Measurements from ENCODE around the gene CDKAL1.

CDKAL1 gene

DNA sequence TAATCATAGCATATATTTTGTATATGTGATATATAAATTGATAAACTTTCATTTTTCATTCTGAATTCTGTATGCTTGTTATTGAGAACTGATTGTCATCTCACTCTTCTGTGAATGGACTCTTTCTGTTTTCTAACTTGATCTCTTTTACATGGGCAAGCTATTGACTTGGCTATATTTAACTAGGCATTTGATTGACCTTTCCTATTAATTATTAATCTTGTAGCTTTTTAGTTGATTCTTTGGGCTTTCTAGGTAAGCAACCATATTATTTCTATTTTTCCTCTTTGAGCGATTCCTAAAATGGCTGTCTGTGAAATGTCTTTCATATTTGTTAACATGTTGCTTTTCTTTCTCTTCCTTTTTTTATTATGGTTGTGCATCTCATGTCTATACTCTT is 347.1 kb downstream of the CDKAL1 start:
- Histone ChIP-seq H3K4me3 (replicated peaks; ENCODE audit: insufficient read depth, low read length) (no peak overlapping the region), H3K27ac (replicated peaks) (no peak overlapping the region), H3K27me3 (ENCODE audit: insufficient read depth, poor library complexity, severe bottlenecking) (no peaks in the 10 kb centered on the region)
- TF ChIP-seq POLR2AphosphoS5 (IDR thresholded peaks at IDR 0.05; ENCODE audit: low read depth), result no peak
- TF ChIP-seq, protein P1, sequence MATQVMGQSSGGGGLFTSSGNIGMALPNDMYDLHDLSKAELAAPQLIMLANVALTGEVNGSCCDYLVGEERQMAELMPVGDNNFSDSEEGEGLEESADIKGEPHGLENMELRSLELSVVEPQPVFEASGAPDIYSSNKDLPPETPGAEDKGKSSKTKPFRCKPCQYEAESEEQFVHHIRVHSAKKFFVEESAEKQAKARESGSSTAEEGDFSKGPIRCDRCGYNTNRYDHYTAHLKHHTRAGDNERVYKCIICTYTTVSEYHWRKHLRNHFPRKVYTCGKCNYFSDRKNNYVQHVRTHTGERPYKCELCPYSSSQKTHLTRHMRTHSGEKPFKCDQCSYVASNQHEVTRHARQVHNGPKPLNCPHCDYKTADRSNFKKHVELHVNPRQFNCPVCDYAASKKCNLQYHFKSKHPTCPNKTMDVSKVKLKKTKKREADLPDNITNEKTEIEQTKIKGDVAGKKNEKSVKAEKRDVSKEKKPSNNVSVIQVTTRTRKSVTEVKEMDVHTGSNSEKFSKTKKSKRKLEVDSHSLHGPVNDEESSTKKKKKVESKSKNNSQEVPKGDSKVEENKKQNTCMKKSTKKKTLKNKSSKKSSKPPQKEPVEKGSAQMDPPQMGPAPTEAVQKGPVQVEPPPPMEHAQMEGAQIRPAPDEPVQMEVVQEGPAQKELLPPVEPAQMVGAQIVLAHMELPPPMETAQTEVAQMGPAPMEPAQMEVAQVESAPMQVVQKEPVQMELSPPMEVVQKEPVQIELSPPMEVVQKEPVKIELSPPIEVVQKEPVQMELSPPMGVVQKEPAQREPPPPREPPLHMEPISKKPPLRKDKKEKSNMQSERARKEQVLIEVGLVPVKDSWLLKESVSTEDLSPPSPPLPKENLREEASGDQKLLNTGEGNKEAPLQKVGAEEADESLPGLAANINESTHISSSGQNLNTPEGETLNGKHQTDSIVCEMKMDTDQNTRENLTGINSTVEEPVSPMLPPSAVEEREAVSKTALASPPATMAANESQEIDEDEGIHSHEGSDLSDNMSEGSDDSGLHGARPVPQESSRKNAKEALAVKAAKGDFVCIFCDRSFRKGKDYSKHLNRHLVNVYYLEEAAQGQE (IDR thresholded peaks at IDR 0.05; ENCODE audit: insufficient replicate concordance, low read depth), result no peak
- no peak for TF ChIP-seq SPI1 (IDR thresholded peaks at IDR 0.05; ENCODE audit: borderline replicate concordance, low read depth)
- TF ChIP-seq, protein P2, sequence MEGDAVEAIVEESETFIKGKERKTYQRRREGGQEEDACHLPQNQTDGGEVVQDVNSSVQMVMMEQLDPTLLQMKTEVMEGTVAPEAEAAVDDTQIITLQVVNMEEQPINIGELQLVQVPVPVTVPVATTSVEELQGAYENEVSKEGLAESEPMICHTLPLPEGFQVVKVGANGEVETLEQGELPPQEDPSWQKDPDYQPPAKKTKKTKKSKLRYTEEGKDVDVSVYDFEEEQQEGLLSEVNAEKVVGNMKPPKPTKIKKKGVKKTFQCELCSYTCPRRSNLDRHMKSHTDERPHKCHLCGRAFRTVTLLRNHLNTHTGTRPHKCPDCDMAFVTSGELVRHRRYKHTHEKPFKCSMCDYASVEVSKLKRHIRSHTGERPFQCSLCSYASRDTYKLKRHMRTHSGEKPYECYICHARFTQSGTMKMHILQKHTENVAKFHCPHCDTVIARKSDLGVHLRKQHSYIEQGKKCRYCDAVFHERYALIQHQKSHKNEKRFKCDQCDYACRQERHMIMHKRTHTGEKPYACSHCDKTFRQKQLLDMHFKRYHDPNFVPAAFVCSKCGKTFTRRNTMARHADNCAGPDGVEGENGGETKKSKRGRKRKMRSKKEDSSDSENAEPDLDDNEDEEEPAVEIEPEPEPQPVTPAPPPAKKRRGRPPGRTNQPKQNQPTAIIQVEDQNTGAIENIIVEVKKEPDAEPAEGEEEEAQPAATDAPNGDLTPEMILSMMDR (IDR thresholded peaks at IDR 0.05; ENCODE audit: insufficient read depth, low read length), result no peak
- no peak for DNase-seq (ENCODE audit: low read depth in 1 of 2, low spot score in 1 of 2)

DNA sequence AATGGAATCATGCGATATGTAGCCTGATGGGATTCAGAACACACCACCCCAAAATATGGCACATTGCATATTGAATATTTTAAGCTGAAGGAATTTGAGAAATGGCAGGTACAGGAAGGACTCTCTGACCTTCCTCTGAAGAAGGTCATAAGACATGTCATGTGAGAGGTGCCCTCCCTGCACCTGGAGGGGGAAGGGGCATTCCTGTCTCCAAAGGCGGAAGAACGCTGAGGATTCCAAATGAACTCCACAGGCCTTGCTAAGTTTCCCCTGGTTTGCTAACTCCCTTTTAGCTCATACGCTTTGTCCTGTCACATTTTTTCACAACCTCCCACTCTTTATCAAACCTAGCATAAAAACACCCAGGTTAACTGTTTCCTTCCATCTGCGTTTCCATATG is 347.8 kb downstream of the CDKAL1 start:
- Histone ChIP-seq H3K4me3 (replicated peaks; ENCODE audit: insufficient read depth, low read length) (no peak overlapping the region), H3K27me3 (ENCODE audit: insufficient read depth, poor library complexity, severe bottlenecking) (no peaks in the 10 kb centered on the region), H3K27ac (replicated peaks) (no peak overlapping the region)
- TF ChIP-seq GABPA (IDR thresholded peaks at IDR 0.05; ENCODE audit: low read depth) (no peak), SPI1 (IDR thresholded peaks at IDR 0.05; ENCODE audit: borderline replicate concordance, low read depth) (no peak)
- TF ChIP-seq, protein P1 (IDR thresholded peaks at IDR 0.05; ENCODE audit: insufficient replicate concordance, low read depth), result no peak
- TF ChIP-seq, protein P2 (IDR thresholded peaks at IDR 0.05; ENCODE audit: insufficient read depth, low read length), result no peak
- DNase-seq (ENCODE audit: low read depth in 1 of 2, low spot score in 1 of 2), result no peak

DNA sequence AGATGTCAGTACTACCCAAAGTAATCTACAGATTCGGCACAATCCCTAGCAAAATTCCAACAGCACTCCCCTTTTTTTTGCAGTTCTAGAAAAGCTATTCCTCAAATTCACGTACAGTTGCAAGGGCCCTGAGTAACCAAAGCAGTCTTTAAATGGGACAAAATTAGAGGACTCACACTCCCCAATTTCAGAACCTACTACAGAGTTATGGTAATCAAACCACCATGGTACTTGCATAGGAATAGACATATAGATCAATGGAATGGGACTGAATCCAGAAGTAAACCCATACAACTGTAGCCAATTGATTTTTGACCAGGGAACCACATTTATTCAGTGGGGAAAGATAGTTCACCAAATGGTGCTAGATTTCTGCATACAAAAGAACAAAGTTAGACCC is 350.8 kb downstream of the CDKAL1 start:
- TF ChIP-seq, protein P2 (IDR thresholded peaks at IDR 0.05; ENCODE audit: insufficient read depth, low read length), result no peak
- TF ChIP-seq SPI1 (IDR thresholded peaks at IDR 0.05; ENCODE audit: borderline replicate concordance, low read depth) (no peak), GABPA (IDR thresholded peaks at IDR 0.05; ENCODE audit: low read depth) (no peak), POLR2AphosphoS5 (IDR thresholded peaks at IDR 0.05; ENCODE audit: low read depth) (no peak)
- TF ChIP-seq, protein P1 (IDR thresholded peaks at IDR 0.05; ENCODE audit: insufficient replicate concordance, low read depth), result no peak
- Histone ChIP-seq H3K27me3 (ENCODE audit: insufficient read depth, poor library complexity, severe bottlenecking) (no peaks in the 10 kb centered on the region), H3K27ac (replicated peaks) (no peak overlapping the region), H3K4me3 (replicated peaks; ENCODE audit: insufficient read depth, low read length) (no peak overlapping the region)
- DNase-seq (ENCODE audit: low read depth in 1 of 2, low spot score in 1 of 2), result no peak
